ENCODE data around the gene ADAMTS4.

Gene ADAMTS4

DNA sequence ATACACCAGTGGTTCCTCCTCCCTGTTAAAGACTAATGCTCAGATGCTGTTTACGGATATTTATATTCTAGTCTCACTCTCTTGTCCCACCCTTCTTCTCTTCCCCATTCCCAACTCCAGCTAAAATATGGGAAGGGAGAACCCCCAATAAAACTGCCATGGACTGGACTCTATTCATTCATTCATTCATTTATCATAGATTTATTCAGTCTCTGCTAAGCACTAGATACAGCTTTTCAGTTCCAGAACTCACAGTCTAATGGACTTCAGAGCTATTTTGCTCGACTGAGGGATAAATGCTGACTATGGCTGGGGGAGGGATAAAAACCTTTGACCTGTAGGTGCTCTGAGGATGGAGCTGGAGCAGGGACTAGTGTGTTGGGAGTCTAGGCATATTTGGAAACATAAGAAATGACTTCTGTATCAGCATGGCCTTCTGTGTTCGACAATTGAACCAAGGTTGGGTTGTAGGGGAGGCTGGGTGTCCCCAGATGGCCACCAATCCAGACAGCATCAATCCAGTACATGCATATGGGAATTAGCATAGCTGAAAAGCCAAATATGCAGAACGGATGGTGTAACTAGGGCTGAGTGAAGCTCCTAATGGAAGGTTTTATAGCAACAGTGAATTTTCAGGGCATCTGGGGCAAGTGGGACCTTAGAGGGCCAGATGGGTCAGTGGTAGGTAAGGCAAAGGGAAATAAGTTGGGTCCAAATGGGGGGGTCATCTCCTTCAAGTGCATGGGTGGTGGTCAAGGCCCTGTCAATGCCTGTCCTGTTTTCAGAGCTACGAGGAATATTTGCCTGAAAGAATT lies 20.4 kb upstream of the ADAMTS4 start:
- no peak for DNase-seq

DNA sequence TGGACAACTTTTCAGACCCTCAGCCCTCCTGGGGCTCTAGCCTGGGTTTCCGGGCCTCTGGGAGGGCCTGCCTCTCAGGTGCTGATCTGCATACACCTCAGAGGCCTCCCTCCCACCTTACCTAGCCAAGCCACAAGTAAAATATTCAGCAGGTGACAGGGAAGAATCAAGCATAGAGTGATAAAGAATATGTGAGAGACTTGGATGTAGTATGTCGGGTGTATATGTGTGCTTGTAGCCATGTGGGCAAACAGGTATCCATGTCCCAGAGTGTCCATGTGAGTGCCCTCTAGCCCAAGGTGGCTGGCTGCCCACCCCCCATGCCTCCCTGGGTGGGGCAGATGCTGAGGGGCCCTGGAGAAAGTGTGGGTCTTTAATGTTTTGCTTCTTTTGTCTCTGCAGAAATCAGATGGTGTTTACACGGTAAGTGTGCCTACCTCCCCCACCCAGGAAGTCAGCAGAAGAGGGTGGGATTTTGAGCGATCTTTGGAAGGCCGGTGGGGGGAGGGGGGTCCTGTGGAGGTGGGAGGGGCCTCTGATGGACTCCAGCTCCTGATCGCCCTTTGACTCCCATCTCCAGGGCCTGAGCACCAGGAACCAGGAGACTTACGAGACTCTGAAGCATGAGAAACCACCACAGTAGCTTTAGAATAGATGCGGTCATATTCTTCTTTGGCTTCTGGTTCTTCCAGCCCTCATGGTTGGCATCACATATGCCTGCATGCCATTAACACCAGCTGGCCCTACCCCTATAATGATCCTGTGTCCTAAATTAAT lies 19.6 kb upstream of the ADAMTS4 start:
- no peak for DNase-seq

DNA sequence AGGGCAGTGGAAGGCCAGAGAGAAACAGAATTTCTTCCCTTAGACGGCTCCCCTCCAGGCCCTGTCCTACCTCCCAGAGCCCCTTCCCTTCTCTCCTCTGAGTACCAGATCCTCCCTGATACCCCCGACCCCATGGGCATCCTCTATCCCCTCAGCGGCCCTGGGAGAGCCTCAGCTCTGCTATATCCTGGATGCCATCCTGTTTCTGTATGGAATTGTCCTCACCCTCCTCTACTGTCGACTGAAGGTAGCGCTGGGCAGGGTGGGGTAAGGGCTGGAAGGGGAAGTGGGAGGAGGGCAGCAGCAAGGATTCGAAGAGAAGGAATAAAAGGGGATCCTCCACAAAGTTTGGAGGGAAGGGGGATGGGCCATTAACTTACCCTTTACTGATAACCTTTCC lies 19.0 kb upstream of the ADAMTS4 start:
- DNase-seq, result no peak

DNA sequence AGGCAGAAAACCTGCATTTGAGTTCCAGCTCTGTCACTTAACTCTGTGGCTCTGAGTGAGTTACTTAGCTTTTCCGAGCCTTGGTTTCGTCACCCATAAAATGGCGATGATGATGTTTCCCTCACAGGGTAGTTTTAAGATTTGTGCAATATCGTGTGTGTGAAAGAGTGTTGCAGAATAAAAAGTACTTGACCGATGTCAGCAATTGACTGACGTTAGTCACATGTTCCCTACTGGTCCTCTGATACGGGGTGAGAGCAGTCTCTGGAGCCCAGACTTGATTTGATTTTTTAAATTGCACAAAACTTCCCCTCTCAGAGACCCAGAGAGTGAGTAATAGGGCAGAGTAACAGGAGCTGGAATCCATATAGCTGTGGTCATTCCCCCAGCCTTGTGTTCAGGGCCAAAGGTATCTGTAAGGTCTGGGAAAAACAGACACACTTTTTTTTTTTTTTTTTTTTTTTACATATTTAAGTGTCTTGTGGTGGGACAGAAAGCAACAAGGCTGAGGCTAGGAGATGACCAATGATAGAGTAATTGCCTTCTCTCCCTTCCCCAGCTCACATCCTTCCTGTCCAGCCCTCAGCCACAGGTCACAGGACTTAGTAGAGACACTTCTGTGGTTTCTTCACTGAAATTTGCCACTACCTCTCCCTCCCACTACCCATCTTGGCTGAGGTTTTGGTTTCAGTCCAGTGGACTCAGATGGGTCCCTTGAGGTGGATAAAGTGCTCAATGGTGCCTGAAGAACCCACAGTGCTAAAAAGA lies 18.3 kb upstream of the ADAMTS4 start:
- no peak for DNase-seq

DNA sequence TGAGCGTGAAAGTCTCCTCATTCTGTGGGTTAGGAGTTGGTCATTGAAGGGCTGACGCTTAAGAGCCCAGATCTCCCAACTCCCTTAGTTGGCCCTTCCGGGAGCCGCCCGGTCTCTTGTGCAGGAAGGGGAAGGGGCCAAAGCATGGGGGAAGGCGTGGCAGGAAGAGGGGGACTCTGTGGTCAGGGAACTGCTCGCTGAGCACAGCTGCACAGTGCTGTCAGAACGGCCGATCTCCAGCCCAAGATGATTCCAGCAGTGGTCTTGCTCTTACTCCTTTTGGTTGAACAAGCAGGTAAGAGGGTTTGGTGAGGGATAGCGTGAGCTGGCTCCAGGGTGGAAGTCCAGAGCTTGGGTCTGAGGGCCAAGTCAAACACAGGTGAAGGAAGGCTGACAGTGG lies 16.2 kb upstream of the ADAMTS4 start, which contains the start of gene FCER1G:
TSS of gene FCER1G (plus strand) at position 220 of the 400 bp plus-strand sequence. CDS start at position 247, 27 bp downstream.
- DNase-seq, result no peak

DNA sequence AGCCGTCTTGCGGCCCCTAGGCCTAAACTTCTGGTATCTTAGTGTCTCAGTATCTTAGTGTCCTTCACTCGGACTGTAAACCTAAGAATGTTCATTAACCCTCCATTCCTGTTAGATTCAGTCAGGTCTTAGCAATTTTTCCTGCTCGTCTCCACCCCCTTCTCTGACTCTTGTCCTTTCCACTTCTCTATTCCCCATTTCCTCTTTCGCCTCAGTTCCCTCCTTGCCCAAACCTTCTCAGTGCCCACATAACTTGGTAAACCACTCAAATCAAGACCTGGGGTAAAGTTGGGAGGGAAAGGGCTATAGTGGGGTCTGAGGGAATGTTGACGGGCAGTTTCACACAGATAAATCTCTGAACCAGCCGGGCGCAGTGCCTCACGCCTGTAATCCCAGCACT lies 15.5 kb upstream of the ADAMTS4 start:
- no peak for DNase-seq

DNA sequence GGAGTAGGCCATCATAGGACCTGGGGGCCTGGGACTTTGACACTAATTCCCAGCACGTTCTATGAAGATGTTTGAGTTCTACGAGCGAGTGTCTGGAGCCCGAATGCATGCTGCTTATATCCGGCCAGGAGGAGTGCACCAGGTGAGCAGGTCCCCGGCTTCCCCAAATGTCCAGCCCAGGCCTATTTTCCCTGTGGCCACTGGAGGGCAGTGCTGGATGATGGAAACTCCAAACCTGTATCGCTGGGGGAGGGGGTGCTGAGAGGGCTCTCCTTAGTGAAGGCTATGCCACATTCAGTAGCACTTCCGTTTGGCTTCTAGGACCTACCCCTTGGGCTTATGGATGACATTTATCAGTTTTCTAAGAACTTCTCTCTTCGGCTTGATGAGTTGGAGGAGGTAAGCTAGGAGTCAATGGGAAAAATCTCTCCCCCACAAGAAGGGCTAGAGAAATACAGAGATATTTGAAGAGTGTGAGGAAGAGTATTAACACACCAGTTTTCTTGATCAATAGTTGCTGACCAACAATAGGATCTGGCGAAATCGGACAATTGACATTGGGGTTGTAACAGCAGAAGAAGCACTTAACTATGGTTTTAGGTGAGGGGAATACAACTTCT lies 11.0 kb upstream of the ADAMTS4 start:
- peak; percentile 49 for DNase-seq

DNA sequence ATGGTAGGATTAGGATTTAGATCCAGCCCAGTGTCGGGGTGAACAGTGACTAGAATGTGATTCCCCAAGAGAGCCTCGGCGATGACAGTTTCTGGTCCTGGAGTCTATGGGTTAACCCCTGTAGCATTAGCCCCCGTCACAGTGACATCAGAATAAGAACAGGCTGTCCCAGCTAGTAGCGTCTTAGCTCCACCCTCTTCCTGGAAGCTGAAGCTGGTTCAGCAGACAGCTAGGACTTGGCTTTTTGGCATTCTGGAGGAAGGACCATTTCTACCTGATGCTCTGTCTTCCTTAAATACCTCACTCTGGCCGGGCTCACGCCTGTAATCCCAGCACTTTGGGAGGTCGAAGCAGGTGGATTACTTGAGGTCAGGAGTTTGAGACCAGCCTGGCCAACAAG lies 8.3 kb upstream of the ADAMTS4 start:
- no peak for DNase-seq

DNA sequence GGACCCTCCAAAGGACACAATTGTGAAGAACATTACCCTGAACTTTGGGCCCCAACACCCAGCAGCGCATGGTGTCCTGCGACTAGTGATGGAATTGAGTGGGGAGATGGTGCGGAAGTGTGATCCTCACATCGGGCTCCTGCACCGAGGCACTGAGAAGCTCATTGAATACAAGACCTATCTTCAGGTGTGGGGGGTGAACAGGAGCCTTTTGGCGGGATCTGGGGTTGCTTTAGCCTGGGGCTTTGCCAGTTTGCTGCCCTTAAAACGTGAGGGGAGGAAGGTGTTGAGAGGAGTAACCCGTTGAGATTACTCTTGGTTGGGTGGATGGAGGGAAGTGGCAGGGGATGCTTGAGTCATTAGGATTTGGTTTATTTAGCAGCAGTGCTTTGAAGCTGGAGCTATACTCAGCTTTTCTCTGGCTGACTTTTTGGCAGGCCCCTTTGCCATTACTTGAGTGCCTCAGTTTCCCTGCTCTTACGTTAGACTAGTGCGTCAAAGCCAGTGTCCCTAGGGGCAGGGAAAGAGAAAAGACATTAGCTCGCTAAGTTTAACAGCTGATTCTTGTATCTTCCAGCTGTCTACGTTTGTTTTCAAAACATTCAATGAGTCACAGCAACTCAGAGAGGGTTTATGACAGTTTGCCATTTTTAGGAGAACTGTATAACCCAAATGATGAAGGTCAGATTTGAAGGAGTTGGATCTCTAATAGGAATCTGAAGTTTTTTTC lies 7.7 kb upstream of the ADAMTS4 start:
- no peak for DNase-seq

DNA sequence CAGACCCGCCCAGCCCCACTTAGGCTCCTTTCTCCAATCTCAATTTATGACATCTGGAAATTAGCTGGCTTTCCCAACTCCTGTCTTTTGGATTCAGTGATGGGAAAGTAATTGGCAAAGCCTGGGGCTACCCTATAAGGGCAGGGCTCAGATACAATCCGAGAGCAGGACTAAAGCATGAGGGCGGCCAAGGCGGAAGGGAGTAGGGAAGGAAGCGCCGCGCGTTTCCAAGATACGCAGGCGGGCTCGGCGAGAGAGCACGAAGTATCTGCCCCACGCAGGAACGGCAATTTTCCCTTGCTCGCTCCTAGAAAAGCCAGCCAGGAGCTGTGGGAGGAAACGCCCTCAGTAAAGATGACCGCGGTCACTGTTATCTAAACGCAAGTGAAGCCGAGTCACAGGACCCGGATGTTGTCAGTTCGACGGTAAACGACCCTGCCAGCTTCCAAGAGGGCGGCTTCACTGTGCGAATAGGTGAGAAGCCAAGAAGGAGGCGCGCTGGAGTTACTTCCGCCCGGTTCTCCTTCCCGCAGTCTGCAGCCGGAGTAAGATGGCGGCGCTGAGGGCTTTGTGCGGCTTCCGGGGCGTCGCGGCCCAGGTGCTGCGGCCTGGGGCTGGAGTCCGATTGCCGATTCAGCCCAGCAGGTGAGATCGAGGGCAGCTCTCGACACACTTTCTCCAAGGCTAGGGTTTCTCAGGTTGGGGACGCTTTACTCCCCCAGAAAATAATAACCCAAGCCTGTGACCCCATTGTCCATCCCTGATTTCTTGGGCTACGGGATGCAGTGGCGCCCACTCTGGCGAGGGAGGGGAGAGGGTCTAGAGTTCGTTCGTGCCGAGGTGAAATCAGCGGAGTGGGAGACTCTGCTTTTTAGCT lies 3.2 kb upstream of the ADAMTS4 start, which contains the start of gene NDUFS2:
TSS of gene NDUFS2 (plus strand) at position 532 of the 877 bp plus-strand sequence. CDS start at position 551, 19 bp downstream.
- DNase-seq, result peak; percentile 96

DNA sequence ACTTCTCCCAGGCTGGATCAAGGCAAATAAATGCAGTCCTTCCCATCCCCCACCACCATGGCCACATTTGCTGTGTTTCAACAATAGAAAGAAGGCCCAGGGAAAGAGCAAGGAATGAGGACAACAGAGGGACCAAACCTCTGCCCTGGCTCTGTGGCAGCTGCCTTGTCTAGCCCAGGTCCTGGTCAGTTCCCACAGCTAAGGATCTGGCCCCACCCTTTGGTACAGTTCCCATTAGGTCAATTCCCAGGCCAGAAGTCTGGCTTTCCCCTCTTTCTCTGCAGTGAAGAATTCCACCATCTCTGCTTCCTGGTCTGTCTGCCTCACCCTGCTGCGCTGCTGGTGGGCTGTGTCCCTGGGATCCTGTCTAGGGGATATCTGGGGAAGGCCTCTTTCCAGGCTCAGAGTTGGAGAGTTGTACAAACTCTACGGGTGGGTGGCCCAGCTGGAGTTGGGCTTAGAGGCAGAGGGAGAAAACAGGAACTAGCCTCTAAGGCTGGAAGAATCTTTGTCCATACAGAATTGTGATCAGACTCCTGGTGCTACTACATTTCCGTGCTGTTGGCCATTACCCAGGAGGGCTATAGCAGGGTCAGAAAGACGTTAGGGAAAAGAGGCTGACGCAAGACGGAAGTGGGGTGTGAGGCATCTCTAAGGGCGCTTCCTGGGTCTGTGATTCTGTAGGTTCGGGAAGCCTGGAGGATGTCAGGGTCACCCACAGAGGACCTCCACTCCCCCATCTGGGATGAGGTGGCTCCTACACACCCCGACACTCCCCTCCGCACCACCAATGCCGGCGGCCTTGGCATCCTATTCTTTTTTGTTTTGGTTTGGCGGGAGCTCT lies 2.4 kb upstream of the ADAMTS4 start:
- no peak for DNase-seq

DNA sequence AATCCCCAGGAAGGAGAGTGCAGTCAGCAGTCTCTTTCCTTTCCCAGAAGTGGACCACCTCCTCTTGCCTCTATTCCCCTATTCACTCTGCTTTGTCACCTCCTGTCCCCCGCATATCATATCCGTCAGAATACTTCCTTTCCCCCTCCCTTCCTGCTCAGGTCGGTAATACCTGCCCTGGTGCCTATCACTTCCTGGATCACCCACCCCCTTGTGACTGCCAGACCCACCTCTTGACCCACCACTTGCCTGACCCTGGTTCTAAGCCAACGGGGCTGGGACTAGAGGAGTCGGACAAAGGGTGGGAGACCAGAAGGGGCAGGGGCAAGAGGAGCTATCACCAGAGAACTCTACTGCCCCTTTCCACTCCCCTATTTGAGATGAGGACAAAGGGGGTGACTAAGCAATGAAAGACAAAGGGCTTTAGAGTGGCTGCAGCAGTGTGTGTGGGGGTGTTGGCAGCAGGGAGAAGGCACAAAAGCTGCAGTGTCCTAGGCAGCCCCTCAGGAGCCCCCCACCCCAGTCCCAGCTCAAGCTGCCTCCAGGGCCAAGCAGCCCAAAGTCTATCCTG lies 1.7 kb upstream of the ADAMTS4 start:
- peak; percentile 23 for DNase-seq

DNA sequence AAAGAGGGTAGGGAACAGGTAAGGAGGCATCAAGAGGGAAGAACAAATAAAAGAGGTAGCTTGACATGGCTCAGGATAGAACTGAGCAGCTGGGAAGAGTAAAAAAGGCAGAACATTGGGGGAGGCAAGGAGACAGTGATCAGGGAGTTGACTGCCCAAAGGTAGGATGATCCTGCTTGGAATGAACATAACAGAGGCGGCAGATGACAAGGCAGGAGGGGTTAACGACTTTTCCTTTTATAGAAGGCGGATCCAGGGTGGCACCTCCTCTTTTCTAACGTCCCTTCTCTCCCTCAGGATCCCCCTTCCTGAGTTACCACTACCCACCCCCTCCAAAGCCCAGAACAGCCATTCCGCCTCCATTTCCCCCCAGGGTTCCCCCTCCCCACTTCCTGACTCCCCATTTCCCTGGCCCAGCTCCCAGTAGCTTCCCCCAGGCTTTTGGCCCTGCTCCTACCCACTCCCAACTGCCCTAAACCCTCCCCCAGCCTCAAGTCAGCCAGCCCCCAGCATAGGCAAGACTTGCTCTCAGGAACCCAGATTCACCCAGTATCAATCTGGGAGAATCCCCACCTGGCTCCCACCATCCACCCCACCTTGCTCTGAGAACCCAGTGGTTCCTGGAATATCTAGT lies 769 bp upstream of the ADAMTS4 start:
- no peak for DNase-seq

DNA sequence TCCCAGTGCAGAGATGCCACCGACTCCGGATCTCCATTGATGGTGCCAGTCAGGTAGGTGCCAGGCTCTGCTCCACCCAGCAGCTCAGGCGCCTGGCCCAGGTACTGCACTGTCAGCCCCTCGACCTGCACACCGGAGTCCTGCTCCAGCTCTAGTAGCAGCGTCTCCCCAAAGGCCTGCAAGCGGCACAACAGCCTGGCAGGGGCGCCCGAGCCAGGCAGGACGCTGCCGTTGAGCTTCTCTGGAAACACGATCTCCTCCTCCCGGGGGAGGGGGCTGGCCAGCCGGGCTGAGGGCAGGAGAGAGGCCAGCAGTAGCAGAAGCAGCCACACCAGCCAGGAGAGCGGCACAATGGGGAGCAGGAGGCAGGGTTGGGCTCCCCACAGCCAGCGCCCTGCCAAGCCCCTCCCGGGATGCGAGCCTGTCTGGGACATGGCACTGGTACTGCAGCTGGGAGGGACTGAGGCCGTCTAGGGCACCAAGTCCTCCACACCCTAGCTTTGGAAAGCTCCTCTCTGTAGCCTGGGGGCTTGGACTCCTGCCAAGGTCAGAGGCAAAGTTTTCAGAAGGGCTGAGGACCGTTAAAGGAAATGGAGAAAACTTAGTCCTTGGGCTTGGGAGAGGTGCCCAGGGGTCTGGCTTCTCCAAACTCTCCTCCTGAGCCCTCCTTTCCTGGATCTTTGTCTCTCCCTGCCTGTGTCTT lies 509 bp downstream of the ADAMTS4 start:
- no peak for DNase-seq

DNA sequence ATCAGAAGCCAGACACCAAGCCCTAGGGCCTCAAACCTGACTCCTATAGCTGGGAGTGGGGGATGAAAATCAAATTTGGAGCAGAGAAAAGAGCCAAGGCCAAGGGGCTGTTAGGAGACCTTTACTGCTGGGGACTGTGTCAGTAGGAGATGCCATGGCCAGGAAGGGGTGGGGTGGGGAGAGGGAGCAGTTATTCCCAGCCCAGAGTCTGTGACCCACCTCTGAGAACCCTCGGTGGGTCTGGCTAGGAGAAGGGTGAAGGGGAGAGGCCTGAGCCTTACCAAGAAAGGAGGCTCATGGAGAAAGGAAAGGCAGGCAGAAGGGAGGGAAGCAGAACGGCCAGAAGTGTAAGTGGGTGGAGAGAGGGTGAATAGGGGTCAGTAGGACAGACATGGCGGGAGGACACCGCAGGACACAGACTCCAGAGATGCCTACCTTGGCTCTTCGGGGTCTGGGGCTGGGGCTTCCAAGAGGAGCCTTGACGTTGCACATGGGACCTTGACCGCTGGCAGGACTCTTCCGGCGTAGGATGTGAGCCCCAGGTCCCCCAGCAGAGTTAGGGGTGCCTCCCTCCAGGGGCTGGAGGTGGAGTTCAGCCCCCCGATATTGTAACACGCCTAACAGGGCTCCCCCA lies 1.2 kb downstream of the ADAMTS4 start:
- DNase-seq, result no peak

DNA sequence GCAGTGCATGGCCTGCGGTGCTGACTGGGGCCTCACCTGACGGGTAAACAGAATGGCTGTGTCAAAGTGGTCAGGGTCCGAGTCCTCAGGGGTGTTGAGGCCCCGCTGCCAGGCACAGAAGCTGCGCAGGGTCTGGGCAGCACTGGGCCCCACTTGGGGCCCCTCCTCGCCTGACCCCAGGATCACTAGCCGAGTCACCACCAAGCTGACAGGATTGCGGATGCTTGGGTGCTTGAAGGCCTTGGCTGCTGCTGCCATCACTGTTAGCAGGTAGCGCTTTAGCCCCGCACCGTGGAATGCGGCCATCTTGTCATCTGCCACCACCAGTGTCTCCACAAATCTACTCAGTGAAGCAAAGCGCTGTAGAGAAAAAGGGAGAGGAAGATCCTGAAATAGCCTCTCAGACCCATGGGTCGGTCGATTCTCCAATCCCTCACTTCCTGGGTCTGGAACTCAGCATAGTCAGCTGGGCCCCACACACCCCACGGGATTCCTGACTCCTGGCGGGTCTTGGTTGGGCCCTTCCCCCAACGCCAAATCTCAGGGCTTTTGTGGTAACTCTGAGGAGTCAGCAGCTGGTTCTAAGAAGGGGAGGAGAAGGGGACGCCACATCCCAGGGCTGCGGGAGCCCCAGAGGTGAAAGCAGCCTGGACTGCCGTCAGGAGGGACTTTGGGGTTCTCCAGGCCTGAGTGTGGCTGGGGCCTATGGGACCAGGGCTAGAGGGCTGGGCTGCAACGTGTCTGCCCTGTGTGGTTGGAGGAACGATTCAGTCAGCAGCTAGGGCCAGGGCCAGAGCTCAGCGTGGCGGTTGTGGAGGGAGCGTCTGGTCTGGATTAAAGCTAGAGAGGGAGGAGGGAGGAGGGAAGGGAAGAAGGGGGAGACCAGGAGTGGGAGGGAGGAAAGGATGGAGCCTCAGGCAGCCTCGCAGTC lies 2.1 kb downstream of the ADAMTS4 start:
- no peak for DNase-seq

DNA sequence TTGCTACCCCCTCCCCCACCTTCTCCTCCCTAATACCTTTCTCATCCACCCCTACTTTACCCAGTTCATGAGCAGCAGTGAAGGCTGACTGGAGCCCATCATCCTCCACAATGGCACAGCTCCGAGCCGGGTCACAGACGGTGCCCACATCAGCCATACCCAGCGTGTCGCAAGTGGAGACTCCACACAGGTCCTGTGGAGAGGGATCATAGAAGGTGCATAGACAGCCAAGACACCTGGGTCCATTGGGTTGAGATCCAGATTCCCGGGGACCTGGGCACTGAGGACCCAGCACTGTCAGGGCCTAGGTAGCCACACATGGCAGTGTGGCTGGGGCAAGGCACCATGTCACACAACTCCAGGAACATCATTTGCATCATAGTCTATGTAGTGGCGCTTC lies 2.7 kb downstream of the ADAMTS4 start:
- no peak for DNase-seq
